ENCODE measurements around the gene MARK2.
"Not testable (repeated sequence)": the region's sequence is repeated elsewhere in the genome, so short reads cannot be mapped to it uniquely, and the experiment has no call there.

The MARK2 gene

DNA sequence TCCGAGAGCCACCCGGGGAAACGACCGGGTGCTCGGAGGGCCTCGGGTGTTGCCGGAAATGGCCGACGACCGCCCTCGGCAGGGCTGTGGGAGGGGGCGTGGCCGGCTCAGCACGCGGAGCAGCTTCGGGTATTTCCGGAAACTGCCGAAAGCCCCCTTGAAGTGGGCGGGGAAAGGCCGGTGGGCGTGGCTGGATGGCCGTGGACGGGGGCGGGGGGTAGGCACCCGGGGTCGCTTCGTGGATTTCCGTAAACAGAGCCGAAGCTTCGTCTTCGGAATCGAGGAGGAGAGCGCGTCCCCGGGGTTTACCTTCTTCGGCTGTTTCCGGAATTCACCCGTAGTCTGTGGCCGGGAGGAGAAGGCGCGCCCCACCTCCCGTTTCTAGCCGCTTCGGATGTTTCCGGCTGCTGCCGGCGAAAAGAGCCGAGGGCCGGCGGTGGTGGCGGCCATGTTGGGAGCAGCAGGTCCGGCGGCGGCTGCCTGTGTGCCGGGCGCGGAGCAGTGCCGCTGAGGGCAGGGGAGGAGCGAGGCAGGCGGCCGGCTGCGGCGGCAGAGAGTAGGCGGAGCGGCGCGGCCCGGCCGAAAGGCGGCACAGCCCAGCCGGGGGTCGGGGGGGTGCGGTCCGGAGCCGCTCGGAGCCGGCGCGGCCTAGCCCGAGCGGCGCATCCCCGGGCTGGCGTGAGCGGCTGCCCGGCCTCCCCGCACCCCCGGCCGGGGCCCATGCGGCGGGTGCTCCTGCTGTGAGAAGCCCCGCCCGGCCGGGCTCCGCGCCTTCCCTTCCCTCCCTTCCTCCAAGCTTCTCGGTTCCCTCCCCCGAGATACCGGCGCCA, at the start of gene MARK2:
TSS of gene MARK2 (plus strand) at position 433 of the 830 bp plus-strand sequence. CDS start at position 830, 397 bp downstream.
- H3K9ac ChIP-seq (ENCODE audit: low read length in 2 of 2): peak within 1 kb of the TSS; percentile 92 to 94
- H3K4me3 ChIP-seq (ENCODE audit: low read length in 2 of 2): peak within 1 kb of the TSS; percentile 78 to 90
- peak within 1 kb of the TSS; percentile 76 for H3K27ac ChIP-seq (ENCODE audit: low read length)
- peaks cover 38% of the 10 kb centered on the region for H3K4me1 ChIP-seq (ENCODE audit: control insufficient read depth, insufficient read depth, low read length)
- H3K27me3 ChIP-seq (ENCODE audit: control insufficient read depth in 1 of 2, insufficient read depth in 2 of 2, low read length in 2 of 2): no peaks in the 10 kb centered on the region
- peaks cover 0 to 3% of the 10 kb centered on the region in 2 donors for H3K36me3 ChIP-seq (ENCODE audit: control insufficient read depth in 2 of 2, insufficient read depth in 2 of 2, low read length in 2 of 2)
- H3K9me3 ChIP-seq (ENCODE audit: control insufficient read depth in 2 of 2, low read length in 2 of 2): no peaks in the 10 kb centered on the region

DNA sequence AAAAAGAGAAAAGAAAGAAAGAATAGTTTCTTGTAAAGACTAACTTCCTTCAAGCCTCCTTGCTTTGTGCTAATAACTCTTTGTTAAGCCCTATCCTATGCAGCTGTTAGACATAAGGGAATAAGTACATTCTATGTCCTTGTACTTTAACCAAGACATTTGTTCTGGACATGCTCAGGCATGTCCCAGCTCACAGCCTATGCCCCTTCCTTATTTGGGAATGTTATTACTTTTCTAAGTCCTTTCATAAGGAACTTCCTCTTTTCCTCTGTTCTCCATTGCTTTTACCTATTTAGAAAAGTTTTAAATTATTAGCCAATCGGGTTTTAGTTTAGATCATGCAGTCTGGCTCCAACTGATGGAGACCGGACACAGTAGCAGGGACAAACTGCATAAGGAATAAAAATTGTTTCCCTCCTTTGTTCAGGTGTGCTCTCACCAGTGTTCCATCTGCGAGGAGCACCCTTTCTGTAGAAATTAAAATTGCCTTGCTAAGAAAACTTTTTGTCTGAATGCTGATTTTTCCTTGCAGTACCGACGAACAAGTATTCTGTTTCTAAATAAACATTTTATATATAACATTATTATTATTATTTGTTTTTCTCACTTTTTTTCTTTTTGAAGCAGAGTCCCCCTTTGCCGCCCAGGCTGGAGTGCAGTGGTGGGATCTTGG, 47.3 kb upstream of the MARK2 start:
- peaks cover 2 to 3% of the 10 kb centered on the region in 2 donors for H3K9me3 ChIP-seq (ENCODE audit: control insufficient read depth in 2 of 2, low read length in 2 of 2)
- H3K27ac ChIP-seq (ENCODE audit: low read length): no peak overlapping the region
- H3K4me1 ChIP-seq (ENCODE audit: control insufficient read depth, insufficient read depth, low read length): no peaks in the 10 kb centered on the region
- no peak overlapping the region for H3K4me3 ChIP-seq (ENCODE audit: low read length in 2 of 2)
- H3K36me3 ChIP-seq (ENCODE audit: control insufficient read depth in 2 of 2, insufficient read depth in 2 of 2, low read length in 2 of 2): no peaks in the 10 kb centered on the region
- H3K9ac ChIP-seq (ENCODE audit: low read length in 2 of 2): no peak overlapping the region
- H3K27me3 ChIP-seq (ENCODE audit: control insufficient read depth in 1 of 2, insufficient read depth in 2 of 2, low read length in 2 of 2): no peaks in the 10 kb centered on the region

DNA sequence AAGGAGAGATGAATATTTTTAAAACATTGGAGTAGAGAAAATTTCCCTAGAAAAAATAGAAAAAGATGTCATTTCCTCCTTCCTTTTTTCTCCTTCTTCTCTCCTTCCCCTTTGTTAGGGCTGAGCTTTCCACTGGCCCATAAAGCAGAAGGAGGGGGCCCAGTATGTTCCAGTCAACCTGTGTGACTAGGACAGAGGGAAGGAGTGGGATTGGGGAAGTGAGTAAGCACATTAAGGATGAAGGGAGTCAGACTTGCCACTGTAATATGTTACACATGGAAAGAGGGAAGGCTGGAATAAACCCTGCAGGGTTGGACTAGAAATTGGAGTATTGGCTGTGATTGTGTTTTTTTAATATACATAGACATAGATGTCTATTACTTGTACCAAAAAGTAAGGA, 45.7 kb upstream of the MARK2 start:
- no peaks in the 10 kb centered on the region for H3K4me1 ChIP-seq (ENCODE audit: control insufficient read depth, insufficient read depth, low read length)
- H3K9ac ChIP-seq (ENCODE audit: low read length in 2 of 2): no peak overlapping the region
- H3K36me3 ChIP-seq (ENCODE audit: control insufficient read depth in 2 of 2, insufficient read depth in 2 of 2, low read length in 2 of 2): no peaks in the 10 kb centered on the region
- H3K27me3 ChIP-seq (ENCODE audit: control insufficient read depth in 1 of 2, insufficient read depth in 2 of 2, low read length in 2 of 2): no peaks in the 10 kb centered on the region
- H3K9me3 ChIP-seq (ENCODE audit: control insufficient read depth in 2 of 2, low read length in 2 of 2): peaks cover 2 to 3% of the 10 kb centered on the region in 2 donors
- H3K27ac ChIP-seq (ENCODE audit: low read length): no peak overlapping the region
- no peak overlapping the region for H3K4me3 ChIP-seq (ENCODE audit: low read length in 2 of 2)

DNA sequence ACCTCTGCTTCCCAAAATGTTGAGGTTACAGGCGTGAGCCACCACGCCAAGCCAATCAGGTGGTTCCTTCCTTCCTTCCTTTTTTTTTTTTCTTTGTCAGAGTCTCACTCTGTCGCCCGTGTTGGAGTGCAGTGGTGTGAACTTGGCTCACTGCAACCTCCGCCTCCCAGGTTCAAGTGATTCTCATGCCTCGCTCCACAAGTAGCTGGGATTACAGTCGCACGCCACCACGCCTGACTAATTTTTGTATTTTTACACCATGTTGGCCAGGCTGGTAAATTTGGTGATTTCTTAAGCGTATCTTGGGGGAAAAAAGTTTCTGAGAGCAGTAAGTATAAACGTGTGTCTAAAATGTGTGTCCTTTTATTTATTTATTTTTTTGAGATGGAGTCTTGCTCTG, 43.8 kb upstream of the MARK2 start:
- Histone ChIP-seq H3K4me3 (ENCODE audit: low read length in 2 of 2) (no peak overlapping the region), H3K9me3 (ENCODE audit: control insufficient read depth in 2 of 2, low read length in 2 of 2) (peaks cover 2 to 3% of the 10 kb centered on the region in 2 donors), H3K27me3 (ENCODE audit: control insufficient read depth in 1 of 2, insufficient read depth in 2 of 2, low read length in 2 of 2) (no peaks in the 10 kb centered on the region), H3K36me3 (ENCODE audit: control insufficient read depth in 2 of 2, insufficient read depth in 2 of 2, low read length in 2 of 2) (no peaks in the 10 kb centered on the region), H3K4me1 (ENCODE audit: control insufficient read depth, insufficient read depth, low read length) (no peaks in the 10 kb centered on the region), H3K27ac (ENCODE audit: low read length) (no peak overlapping the region), H3K9ac (ENCODE audit: low read length in 2 of 2) (no peak overlapping the region)

DNA sequence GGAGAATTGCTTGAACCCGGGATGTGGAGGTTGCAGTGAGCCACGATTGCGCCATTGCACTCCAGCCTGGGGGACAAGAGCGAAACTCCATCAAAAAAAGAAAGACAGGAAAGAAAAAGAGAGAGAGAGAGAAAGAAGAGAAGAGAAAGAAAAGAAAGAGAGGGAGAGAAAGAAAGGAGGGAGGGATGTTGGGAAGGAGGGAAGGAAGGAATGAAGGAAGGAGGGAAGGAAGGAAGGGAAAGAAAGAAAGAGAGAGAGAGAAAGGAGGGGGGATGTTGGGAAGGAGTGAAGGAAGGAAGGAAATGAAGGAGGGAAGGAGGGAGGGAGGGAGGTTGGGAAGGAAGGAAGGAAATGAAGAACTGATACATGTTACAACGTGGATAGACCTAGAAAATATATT, 38.0 kb upstream of the MARK2 start:
- no peaks in the 10 kb centered on the region for H3K36me3 ChIP-seq (ENCODE audit: control insufficient read depth in 2 of 2, insufficient read depth in 2 of 2, low read length in 2 of 2)
- H3K4me1 ChIP-seq (ENCODE audit: control insufficient read depth, insufficient read depth, low read length): no peaks in the 10 kb centered on the region
- no peak overlapping the region for H3K27ac ChIP-seq (ENCODE audit: low read length)
- H3K9me3 ChIP-seq (ENCODE audit: control insufficient read depth in 2 of 2, low read length in 2 of 2): no peaks in the 10 kb centered on the region
- no peak overlapping the region for H3K9ac ChIP-seq (ENCODE audit: low read length in 2 of 2)
- no peak overlapping the region for H3K4me3 ChIP-seq (ENCODE audit: low read length in 2 of 2)
- H3K27me3 ChIP-seq (ENCODE audit: control insufficient read depth in 1 of 2, insufficient read depth in 2 of 2, low read length in 2 of 2): no peaks in the 10 kb centered on the region

DNA sequence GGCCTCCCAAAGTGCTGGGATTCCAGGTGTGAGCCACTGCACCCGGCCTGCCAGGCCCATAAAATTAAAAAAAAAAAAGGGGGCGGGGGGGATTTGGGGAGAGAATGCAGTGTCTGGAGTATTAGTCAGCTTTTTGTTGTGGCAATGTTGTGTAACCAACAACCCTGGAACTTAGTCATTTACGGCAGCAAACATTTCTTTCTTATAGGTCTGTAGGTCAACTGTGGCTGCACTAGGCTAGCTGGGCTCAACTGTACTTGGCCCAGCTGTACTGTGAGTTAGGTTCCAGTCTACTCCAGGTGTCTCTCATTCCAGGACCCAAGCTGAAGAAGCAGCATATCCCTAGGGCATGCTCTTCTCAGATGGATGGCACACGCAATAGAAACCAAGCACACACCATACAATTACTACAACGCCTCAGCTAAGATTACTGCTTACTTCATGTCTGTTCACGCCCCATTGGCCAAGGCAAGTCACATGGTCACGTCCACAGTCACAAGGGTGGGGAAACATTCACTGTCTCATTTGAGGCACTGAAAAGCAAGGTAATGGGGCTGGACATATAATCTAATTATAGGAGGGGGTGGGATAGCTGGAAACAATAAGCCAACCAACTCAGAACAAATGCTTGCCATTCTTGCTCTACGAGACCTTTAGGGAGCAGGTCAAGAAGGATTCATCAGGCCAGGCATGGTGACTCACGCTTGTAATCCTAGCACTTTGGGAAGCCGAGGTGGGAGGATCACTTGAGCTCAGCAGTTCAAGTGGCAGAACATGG, 36.1 kb upstream of the MARK2 start:
- no peak overlapping the region for H3K9ac ChIP-seq (ENCODE audit: low read length in 2 of 2)

DNA sequence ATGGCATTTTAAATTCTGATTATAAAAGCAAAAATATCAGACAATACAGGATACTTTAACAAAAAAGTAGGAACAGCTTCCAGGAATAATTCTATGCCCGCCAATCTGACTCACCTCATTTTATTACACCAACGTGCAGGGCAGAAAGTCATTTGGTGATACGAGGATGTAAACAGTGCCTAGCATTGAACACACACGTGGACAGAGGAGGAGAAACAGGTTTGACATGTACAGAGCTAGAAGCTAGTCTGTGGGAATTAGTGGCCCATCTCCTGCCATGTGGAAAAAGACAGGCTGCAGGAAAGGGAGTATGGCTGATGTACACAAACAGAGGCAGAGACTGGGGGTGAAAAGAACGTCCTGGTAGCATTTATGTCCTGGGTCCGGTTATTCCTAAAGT, 34.7 kb upstream of the MARK2 start:
- H3K9me3 ChIP-seq (ENCODE audit: control insufficient read depth in 2 of 2, low read length in 2 of 2): no peaks in the 10 kb centered on the region
- no peaks in the 10 kb centered on the region for H3K4me1 ChIP-seq (ENCODE audit: control insufficient read depth, insufficient read depth, low read length)
- H3K9ac ChIP-seq (ENCODE audit: low read length in 2 of 2): no peak overlapping the region
- H3K4me3 ChIP-seq (ENCODE audit: low read length in 2 of 2): no peak overlapping the region
- H3K27me3 ChIP-seq (ENCODE audit: control insufficient read depth in 1 of 2, insufficient read depth in 2 of 2, low read length in 2 of 2): no peaks in the 10 kb centered on the region
- H3K36me3 ChIP-seq (ENCODE audit: control insufficient read depth in 2 of 2, insufficient read depth in 2 of 2, low read length in 2 of 2): no peaks in the 10 kb centered on the region
- H3K27ac ChIP-seq (ENCODE audit: low read length): no peak overlapping the region

More for the DNA sequence above, 36.1 kb upstream of the MARK2 start:
- Histone ChIP-seq H3K27me3 (ENCODE audit: control insufficient read depth in 1 of 2, insufficient read depth in 2 of 2, low read length in 2 of 2) (no peaks in the 10 kb centered on the region), H3K9me3 (ENCODE audit: control insufficient read depth in 2 of 2, low read length in 2 of 2) (no peaks in the 10 kb centered on the region), H3K4me3 (ENCODE audit: low read length in 2 of 2) (no peak overlapping the region), H3K27ac (ENCODE audit: low read length) (no peak overlapping the region), H3K4me1 (ENCODE audit: control insufficient read depth, insufficient read depth, low read length) (no peaks in the 10 kb centered on the region), H3K36me3 (ENCODE audit: control insufficient read depth in 2 of 2, insufficient read depth in 2 of 2, low read length in 2 of 2) (no peaks in the 10 kb centered on the region)

DNA sequence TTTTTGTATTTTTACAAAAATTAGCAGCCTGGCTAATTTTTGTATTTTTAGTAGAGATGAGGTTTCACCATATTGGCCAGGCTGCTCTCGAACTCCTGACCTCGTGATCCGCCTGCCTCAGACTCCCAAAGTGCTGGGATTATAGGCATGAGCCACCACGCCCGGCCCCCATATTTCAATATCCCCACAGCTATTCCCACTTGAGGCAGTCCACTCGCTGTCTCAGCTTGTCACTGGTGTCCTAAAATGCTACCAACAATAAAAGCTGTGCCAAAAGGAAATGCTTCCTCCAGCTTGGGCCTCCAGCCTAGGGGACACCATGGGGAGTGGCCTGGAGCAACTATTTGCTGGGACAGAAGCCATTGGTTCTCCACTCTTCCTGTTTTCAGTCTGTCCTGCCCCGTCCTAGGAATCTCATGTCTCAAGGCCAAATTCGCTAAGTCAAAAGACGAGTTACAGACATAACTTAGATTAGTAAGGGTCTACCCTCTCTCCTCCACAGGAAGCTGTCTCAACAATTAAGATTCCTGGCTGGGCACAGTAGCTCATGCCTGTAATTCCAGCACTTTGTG, 33.0 kb upstream of the MARK2 start:
- Histone ChIP-seq H3K9ac (ENCODE audit: low read length in 2 of 2) (no peak overlapping the region), H3K4me1 (ENCODE audit: control insufficient read depth, insufficient read depth, low read length) (no peaks in the 10 kb centered on the region), H3K9me3 (ENCODE audit: control insufficient read depth in 2 of 2, low read length in 2 of 2) (no peaks in the 10 kb centered on the region), H3K27ac (ENCODE audit: low read length) (no peak overlapping the region), H3K27me3 (ENCODE audit: control insufficient read depth in 1 of 2, insufficient read depth in 2 of 2, low read length in 2 of 2) (no peaks in the 10 kb centered on the region), H3K36me3 (ENCODE audit: control insufficient read depth in 2 of 2, insufficient read depth in 2 of 2, low read length in 2 of 2) (no peaks in the 10 kb centered on the region), H3K4me3 (ENCODE audit: low read length in 2 of 2) (no peak overlapping the region)

DNA sequence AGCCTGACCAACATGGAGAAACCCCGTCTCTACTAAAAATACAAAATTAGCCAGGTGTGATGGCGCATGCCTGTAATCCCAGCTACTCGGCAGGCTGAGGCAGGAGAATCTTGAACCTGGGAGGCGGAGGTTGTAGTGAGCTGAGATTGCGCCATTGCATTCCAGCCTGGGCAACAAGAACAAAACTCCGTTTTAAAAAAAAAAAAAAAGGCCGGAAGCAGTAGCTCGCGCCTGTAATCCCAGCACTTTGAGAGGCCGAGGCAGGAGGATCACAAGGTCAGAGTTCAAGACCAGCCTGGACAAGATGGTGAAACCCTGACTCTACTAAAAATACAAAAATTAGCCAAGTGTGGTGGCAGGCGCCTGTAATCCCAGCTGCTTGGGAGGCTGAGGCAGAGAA, 28.5 kb upstream of the MARK2 start:
- H3K36me3 ChIP-seq (ENCODE audit: control insufficient read depth in 2 of 2, insufficient read depth in 2 of 2, low read length in 2 of 2); H3K9me3 ChIP-seq (ENCODE audit: control insufficient read depth in 2 of 2, low read length in 2 of 2); H3K27ac ChIP-seq (ENCODE audit: low read length); H3K4me3 ChIP-seq (ENCODE audit: low read length in 2 of 2); H3K9ac ChIP-seq (ENCODE audit: low read length in 2 of 2); H3K27me3 ChIP-seq (ENCODE audit: control insufficient read depth in 1 of 2, insufficient read depth in 2 of 2, low read length in 2 of 2): not testable (repeated sequence)
- H3K4me1 ChIP-seq (ENCODE audit: control insufficient read depth, insufficient read depth, low read length): peaks cover 24% of the 10 kb centered on the region

DNA sequence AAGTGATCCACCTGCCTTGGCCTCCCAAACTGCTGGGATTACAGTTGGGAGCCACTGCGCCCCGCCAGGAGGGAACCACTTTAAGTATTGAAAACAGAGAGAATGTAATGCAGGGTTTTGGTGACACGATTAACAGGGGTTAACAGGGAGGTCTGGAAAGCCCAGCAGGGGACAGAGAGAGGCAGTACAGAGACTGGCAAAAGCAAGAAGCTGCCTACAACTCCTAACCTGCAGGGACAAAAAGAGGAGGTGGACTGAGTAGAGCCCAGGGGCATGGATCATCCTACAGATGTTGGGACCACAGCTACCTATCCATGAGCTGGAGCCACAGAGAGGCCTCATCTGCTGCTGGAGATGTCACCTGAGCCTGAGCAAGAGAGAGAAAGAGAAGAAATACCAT, 27.4 kb upstream of the MARK2 start:
- H3K4me3 ChIP-seq (ENCODE audit: low read length in 2 of 2): no peak overlapping the region
- H3K27me3 ChIP-seq (ENCODE audit: control insufficient read depth in 1 of 2, insufficient read depth in 2 of 2, low read length in 2 of 2): no peaks in the 10 kb centered on the region
- no peak overlapping the region for H3K9ac ChIP-seq (ENCODE audit: low read length in 2 of 2)
- peaks cover 28% of the 10 kb centered on the region for H3K4me1 ChIP-seq (ENCODE audit: control insufficient read depth, insufficient read depth, low read length)
- no peak overlapping the region for H3K27ac ChIP-seq (ENCODE audit: low read length)
- H3K9me3 ChIP-seq (ENCODE audit: control insufficient read depth in 2 of 2, low read length in 2 of 2): no peaks in the 10 kb centered on the region
- H3K36me3 ChIP-seq (ENCODE audit: control insufficient read depth in 2 of 2, insufficient read depth in 2 of 2, low read length in 2 of 2): peaks cover 0 to 3% of the 10 kb centered on the region in 2 donors

Data from stomach smooth muscle (tissue), 2 donors.